Psoas muscle (tissue), 8 donors: ENCODE results near the gene CSPG5. TPM values are rescaled to one million over a fixed set of nuclear protein-coding genes. Genes with fewer than 3 reads are reported as not detected.

Experiments used
- ATAC-seq, 4 donors: fragments of 200-7000 bp; cut with Tn5 transposase; one replicate each; pipeline ENCODE4 v1.9.1; 2020; ENCODE audit warnings: moderate library complexity in 3 of 4, mild to moderate bottlenecking in 2 of 4
- DNase-seq, 2 donors: peaks; one replicate each; pipeline ENCODE4 v3.0.0-alpha.2; 2020
- H3K27ac ChIP-seq: fragments of 200-600 bp; one replicate; pipeline ENCODE4 v1.8.0; 2022
- H3K27me3 ChIP-seq, 3 donors: fragments of 200-600 bp in 1 of 3; one replicate each; pipeline versions ENCODE4 v1.6.1 to v1.8.0; 2013 to 2022; ENCODE audit warnings: low read length in 2 of 3, mild to moderate bottlenecking in 2 of 3, moderate library complexity in 1 of 3; ENCODE audit not compliant: insufficient read depth in 3 of 3
- H3K36me3 ChIP-seq, 2 donors: fragments of 200-600 bp in 1 of 2; one replicate each; pipeline versions ENCODE4 v1.6.1 to v1.8.0; 2013 to 2022; ENCODE audit warnings: low read depth in 1 of 2, mild to moderate bottlenecking in 1 of 2, moderate library complexity in 1 of 2; ENCODE audit not compliant: insufficient read depth in 1 of 2
- H3K4me1 ChIP-seq: fragments of 200-600 bp; one replicate; pipeline ENCODE4 v1.8.0; 2022
- H3K4me3 ChIP-seq: fragments of 200-600 bp; one replicate; pipeline ENCODE4 v1.8.0; 2022; ENCODE audit warnings: mild to moderate bottlenecking
- H3K9me3 ChIP-seq: fragments of 200-600 bp; one replicate; pipeline ENCODE4 v1.8.0; 2022
- CTCF ChIP-seq: fragments of 200-600 bp; IDR thresholded peaks from one replicate; pipeline ENCODE4 v1.8.0; 2022; ENCODE audit warnings: antibody characterized with exemption
- whole genome bisulfite sequencing, 3 donors: extraction: QIAGEN DNeasy Blood & Tissue Kit; methylation state at CpG; one replicate each; pipeline versions ENCODE4 v1.1.6 to v1.1.7; 2013; 5-methylcytosine and 5-hydroxymethylcytosine counted together
- intact Hi-C, 2 donors: fragments of 100-400 bp; cut with DNase I; formaldehyde crosslinking; loops; one replicate each; pipeline versions ENCODE4 v1.11.0 to v1.14.2; 2022
- polyA plus RNA-seq, 3 donors: library from polyadenylated mRNA; stranded (reverse); fragments of 200-250 nt; gene quantifications; one replicate each; pipeline ENCODE4 v1.2.3, GENCODE V29; 2013
- total RNA-seq, 4 donors: library from RNA; stranded (reverse); fragmentation: NEBNext Ultra II Directional in 2 of 4; extraction: Animal tissue kit (Norgen Biotek cat#: 25700) in 2 of 4; gene quantifications; one replicate each; pipeline versions ENCODE4 v1.2.1 to v1.2.4, GENCODE V29; 2021 to 2023
- donor health status: healthy with polysubstance abuse.
- donor health status: DM: no; HTN: no; CAD: no; lungs with moderate emphysema.
- donor health status: Bipolar disorder and iron deficiency.
- donor health status: healthy.
- donor health status: DM: yes; HTN: yes; CAD: no.
- donor health status: DM: no; HTN: no; CAD: no.
- donor health status: DM: no; HTN: no; CAD: no.
- donor health status: DM: yes; HTN: yes; CAD: no.

CSPG5 gene
- total and polyA plus RNA-seq, 7 donors = 0.18 to 1.1 (median 0.28) TPM; not detected in 1

DNA sequence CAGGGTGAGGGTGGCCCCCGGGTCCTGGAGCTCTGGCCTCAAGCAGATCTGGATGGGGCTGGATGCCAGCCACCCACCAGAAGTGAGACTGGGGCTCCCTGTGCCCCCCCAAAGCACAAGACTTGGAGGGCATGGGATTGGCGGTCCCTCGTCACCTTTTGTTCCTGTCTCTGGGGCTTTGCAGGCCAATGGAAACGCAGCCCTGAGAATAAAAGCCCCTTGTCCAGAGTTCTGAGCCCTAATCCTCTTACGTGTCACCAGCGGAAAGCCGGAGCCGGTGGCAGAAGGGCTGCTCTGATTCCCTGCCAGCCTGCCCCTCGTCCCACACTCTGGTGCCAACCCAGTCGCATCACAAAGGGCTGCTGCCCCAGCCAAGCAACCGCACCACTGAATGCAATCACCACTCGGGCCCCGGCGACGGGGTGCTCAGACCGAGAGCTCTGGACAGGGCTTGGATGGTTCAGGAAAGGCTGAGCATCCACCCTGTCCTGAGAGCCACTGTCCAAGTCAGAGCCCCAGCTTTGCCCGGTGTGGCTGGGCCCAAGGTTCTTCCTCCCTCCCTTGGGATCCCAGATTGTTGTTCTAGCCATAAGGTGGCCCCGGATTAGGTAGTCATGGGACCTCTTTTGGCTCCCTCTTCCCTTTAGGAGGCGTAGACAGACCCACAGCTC, 42.3 kb downstream of the CSPG5 start:
- DNase-seq = no peak
- 49 to 61% (median 56%) methylated on average over 19 of the region's 19 CpGs for WGBS, 3 donors
- H3K4me3 ChIP-seq = no peak overlapping the region
- H3K27ac ChIP-seq = no peak overlapping the region
- no peak for TF ChIP-seq CTCF
- H3K36me3 ChIP-seq = no peaks in the 10 kb centered on the region
- intact Hi-C loops = no loop called here
- no peak for ATAC-seq
- H3K9me3 ChIP-seq = no peaks in the 10 kb centered on the region
- no peaks in the 10 kb centered on the region for H3K4me1 ChIP-seq
- H3K27me3 ChIP-seq = no peaks in the 10 kb centered on the region

DNA sequence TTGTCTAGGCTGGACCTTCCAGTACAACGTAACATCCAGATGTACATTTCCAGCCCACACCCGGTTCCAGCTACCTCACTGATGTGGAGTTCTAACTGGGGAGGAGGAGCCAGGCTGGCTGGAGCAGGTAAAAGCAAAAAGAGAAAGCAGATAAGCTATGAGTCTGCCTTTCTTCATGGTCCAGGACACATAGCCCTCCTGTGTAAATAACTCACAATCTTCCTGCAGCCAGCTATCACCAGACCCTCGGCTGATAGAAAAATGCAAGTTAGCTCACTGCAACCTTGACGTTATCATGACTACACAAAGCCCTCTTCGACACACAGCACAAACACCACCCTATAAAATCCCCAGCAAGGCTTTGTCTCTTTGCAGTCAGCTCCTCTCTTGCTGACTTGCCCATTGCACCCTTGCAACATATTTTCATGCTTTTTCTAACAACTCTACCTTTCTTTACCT, 44.6 kb downstream of the CSPG5 start:
- no peak overlapping the region for H3K4me3 ChIP-seq
- H3K9me3 ChIP-seq = no peaks in the 10 kb centered on the region
- H3K4me1 ChIP-seq = no peaks in the 10 kb centered on the region
- WGBS, 3 donors = 82 to 86% (median 84%) methylated on average over 5 of the region's 5 CpGs
- no peak for TF ChIP-seq CTCF
- H3K36me3 ChIP-seq = no peaks in the 10 kb centered on the region
- ATAC-seq (no peak), DNase-seq (no peak)
- intact Hi-C loops = no loop called here
- H3K27ac ChIP-seq = no peak overlapping the region
- H3K27me3 ChIP-seq = no peaks in the 10 kb centered on the region

GRCh38 chr3:47533481-47533880, 45.2 kb downstream of the CSPG5 start:
- TF ChIP-seq CTCF = no peak
- H3K4me1 ChIP-seq = no peaks in the 10 kb centered on the region

GRCh38 chr3:47527952-47528725, 50.5 kb downstream of the CSPG5 start:
- Histone ChIP-seq H3K27ac (no peak overlapping the region), H3K9me3 (no peaks in the 10 kb centered on the region), H3K4me1 (no peaks in the 10 kb centered on the region), H3K36me3 (no peaks in the 10 kb centered on the region), H3K4me3 (no peak overlapping the region), H3K27me3 (no peaks in the 10 kb centered on the region)
- TF ChIP-seq CTCF = no peak
- DNase-seq (no peak), ATAC-seq (no peak)
- intact Hi-C loops = no loop called here
- 83 to 87% (median 85%) methylated on average over 6 of the region's 6 CpGs for WGBS, 3 donors

More at GRCh38 chr3:47533481-47533880, 45.2 kb downstream of the CSPG5 start:
- no peaks in the 10 kb centered on the region for H3K27me3 ChIP-seq
- no peaks in the 10 kb centered on the region for H3K9me3 ChIP-seq
- no peak overlapping the region for H3K27ac ChIP-seq
- intact Hi-C loops = no loop called here
- 83 to 90% (median 86%) methylated on average over 2 of the region's 2 CpGs for WGBS, 3 donors
- ATAC-seq (no peak), DNase-seq (no peak)
- no peak overlapping the region for H3K4me3 ChIP-seq
- no peaks in the 10 kb centered on the region for H3K36me3 ChIP-seq
